ENCODE measurements around the gene MAN1B1. TPM values are rescaled to one million over a fixed set of nuclear protein-coding genes. Genes with fewer than 3 reads are reported as not detected.

The MAN1B1 gene
- 67.3 and 120 TPM in 2 replicates for total RNA-seq

DNA sequence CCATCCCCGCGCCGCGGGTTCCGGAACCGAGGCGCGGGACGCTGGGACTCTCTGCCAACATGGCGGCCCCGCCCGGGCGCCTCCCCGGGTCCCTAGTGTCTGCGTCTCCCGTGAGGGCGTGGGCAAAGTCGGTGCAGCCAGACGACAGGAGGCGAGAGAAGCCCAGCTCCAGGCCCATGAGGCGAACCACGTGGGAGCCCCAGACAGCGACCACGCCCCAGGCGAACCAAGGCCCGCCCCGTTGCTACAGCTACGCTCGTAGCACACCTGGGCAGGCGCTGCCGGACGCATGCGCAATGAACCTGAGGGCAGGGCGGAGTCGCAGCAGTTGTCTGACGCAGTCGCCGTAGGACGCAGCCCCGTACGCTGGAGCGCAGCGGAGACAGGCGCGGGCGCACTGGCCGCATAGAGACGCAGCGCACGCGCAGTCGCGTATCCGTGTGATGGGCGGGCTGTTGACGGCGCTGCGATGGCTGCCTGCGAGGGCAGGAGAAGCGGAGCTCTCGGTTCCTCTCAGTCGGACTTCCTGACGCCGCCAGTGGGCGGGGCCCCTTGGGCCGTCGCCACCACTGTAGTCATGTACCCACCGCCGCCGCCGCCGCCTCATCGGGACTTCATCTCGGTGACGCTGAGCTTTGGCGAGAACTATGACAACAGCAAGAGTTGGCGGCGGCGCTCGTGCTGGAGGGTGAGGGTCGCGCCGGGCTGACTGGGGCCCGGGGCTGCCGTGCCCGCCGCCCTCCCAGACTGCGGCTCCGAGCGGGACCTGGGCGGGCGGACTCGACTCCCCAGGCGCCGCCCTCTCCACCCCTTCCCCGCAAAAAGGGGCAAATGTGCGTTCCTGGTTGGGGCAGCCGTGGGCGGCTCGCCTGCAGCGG, at the start of gene MAN1B1:
TSS of gene MAN1B1 (plus strand) at position 455 of the 878 bp plus-strand sequence. CDS start at position 470, 15 bp downstream.

DNA sequence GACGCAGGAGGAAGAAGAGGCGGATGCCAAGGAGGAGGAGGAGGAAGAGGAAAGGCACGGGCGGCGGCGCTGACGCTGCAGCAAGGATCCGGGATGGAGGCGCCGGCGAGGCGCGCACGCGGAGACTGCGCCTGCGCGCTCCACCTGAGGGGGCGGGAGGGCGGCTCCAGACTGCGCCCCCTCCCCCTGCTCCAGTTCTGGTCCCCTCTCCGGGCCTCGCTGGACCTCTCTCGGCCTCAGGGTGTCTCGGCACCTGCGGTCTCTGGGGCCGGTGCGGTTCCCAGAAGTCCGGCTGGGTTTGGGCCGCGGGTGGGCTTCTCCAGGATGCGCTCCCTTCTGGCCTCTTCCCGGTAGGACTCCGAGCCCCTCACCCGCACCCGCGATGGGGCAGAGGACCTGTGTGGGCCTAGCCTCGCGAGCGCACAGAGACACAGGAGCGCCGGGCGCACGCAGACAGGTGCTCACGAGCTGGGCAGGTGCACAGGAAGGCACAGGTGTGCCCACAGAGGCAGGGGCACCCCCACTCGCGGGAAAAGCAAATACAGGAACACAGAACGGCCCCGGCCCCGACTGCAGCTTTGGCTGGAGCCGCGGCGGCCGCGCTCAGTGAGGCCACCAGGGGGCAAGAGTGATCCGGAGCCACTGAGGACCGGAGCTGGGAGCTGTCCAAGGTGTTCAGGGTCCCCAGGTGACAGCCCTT, 40.5 kb upstream of the MAN1B1 start, which contains the start of gene NPDC1:
TSS of gene NPDC1 (minus strand) at position 90 of the 700 bp plus-strand sequence. CDS start 188 bp downstream, outside the sequence.

GRCh38 chr9:137053944-137054931, 32.5 kb upstream of the MAN1B1 start, which contains the start of gene ENTPD2:
TSS of gene ENTPD2 (minus strand) at chr9:137054061. CDS start at chr9:137053997, 64 bp downstream.

DNA sequence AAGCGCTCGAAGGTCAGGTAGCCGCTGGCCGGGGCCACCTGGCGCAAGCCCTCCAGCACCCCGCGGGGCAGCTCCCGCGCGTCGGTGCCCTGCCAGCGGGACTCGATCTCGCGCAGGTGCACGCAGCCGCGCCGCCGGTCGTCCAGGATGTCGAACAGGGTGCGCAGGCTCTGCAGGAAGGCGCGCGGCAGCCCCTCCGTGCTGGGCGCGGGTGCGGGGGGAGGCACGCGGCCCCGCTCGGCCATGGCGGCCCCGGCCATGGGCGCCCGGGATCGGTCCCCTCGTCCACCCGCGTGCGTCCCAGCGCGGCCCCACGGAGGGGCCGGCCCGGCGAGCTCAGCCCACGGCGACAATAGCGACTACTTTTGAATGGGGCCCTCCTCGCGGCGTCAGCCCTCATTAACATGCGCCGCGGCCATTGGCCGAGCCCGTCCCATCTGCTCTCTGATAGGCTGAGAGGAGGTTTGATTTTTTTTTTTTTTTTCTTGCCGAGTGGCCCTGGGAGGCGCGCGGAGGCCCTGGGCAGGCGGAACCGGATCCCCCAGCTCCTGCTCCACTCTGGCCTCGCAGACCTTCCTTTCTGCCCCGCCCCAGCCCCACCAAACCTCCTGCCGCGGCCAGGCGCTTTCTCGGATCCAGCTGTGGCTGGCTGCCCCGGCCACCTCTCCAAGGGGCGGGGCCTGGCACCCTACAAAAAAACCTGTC, 16.4 kb upstream of the MAN1B1 start, which contains the start of gene SAPCD2:
TSS of gene SAPCD2 (minus strand) at position 357 of the 705 bp plus-strand sequence. CDS start at position 260, 97 bp downstream.

DNA sequence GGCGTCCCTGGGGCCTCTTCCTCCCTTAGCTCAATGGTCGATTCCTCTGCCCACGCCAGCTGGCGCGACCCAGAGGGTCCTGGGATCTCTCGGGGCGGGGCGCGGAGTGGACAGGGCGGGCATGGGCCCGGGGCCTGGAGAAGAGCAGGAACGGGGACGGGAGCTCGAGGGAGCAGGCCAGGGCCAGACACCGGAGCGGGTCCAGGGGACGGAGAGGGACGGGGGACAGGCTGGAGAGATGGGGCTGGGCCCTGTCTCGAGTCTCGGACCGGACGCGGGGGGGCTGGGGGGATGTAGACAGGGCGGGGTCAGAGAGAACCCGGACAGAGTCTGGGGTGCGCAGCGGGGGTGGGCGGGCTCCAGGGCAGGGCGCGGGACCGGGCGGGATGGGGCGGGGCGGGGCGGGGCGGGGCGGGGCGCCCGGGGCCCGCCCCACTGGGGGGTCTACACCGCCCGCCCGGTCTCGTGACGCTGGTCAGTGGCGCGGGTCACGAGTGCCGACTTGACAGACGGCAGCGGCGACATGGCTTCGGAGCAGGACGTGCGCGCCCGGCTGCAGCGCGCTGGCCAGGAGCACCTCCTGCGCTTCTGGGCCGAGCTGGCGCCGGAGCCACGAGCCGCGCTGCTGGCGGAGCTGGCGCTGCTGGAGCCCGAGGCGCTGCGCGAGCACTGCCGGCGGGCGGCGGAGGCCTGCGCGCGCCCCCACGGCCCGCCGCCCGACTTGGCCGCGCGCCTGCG, 9.6 kb upstream of the MAN1B1 start, which contains the start of gene UAP1L1:
TSS of gene UAP1L1 (plus strand) at position 508 of the 738 bp plus-strand sequence. CDS start at position 524, 16 bp downstream.

GRCh38 chr9:137114613-137115393, 28.0 kb downstream of the MAN1B1 start, which contains the start of gene DPP7:
TSS of gene DPP7 (minus strand) at chr9:137114733. CDS start at chr9:137114713, 20 bp downstream.

DNA sequence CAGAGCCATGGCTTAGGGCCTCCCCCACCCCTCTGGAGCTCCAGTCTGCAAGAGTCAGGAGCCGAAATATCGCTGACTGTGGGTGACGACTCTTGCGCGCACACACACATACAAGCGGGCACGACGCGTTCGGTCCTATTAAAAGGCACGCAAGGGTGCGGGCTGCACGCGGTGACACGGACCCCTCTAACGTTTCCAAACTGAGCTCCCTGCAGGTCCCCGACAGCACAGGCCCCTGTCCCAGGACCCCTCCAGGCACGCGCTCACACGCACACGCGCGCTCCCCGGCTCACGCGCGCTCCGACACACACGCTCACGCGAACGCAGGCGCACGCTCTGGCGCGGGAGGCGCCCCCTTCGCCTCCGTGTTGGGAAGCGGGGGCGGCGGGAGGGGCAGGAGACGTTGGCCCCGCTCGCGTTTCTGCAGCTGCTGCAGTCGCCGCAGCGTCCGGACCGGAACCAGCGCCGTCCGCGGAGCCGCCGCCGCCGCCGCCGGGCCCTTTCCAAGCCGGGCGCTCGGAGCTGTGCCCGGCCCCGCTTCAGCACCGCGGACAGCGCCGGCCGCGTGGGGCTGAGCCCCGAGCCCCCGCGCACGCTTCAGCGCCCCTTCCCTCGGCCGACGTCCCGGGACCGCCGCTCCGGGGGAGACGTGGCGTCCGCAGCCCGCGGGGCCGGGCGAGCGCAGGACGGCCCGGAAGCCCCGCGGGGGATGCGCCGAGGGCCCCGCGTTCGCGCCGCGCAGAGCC, 52.1 kb downstream of the MAN1B1 start, which contains the start of gene GRIN1:
TSS of gene GRIN1 (plus strand) at position 433 of the 746 bp plus-strand sequence. CDS start 333 bp downstream, outside the sequence.

Other genes with a start within 250 kb of the MAN1B1 start
- gene AJM1, start 244.5 kb upstream of the MAN1B1 start, total RNA-seq: 1.5 and 6.8 TPM in 2 replicates
- gene PHPT1, start 237.6 kb upstream of the MAN1B1 start, total RNA-seq: 96.0 and 110 TPM in 2 replicates
- 3.3 and 9.6 TPM in 2 replicates for gene MAMDC4, start 234.6 kb upstream of the MAN1B1 start, total RNA-seq
- gene EDF1, start 220.7 kb upstream of the MAN1B1 start, total RNA-seq: 297 and 393 TPM in 2 replicates
- 9.0 and 28.9 TPM in 2 replicates for gene TRAF2, start 200.5 kb upstream of the MAN1B1 start, total RNA-seq
- gene FBXW5, start 142.2 kb upstream of the MAN1B1 start, total RNA-seq: 161 and 176 TPM in 2 replicates
- gene C8G, start 141.7 kb upstream of the MAN1B1 start, total RNA-seq: 0.19 TPM in 1 of 2 replicates, not detected in the other
- not detected in 2 replicates for gene LCN12, start 134.7 kb upstream of the MAN1B1 start, total RNA-seq
- 1.7 TPM in 1 of 2 replicates, not detected in the other for gene PTGDS, start 109.5 kb upstream of the MAN1B1 start, total RNA-seq
- 0.85 TPM in 1 of 2 replicates, not detected in the other for gene LCNL1, start 104.0 kb upstream of the MAN1B1 start, total RNA-seq
- 14.9 and 23.6 TPM in 2 replicates for gene PAXX, start 94.6 kb upstream of the MAN1B1 start, total RNA-seq
- gene CLIC3, start 90.4 kb upstream of the MAN1B1 start, total RNA-seq: 0.56 and 1.7 TPM in 2 replicates
- 10.4 and 20.3 TPM in 2 replicates for gene ABCA2, start 58.7 kb upstream of the MAN1B1 start, total RNA-seq
- gene FUT7, start 54.9 kb upstream of the MAN1B1 start, total RNA-seq: not detected in 2 replicates
- gene NPDC1, start 40.8 kb upstream of the MAN1B1 start, total RNA-seq: 14.6 and 20.3 TPM in 2 replicates
- not detected in 2 replicates for gene ENTPD2, start 32.9 kb upstream of the MAN1B1 start, total RNA-seq
- gene SAPCD2, start 16.4 kb upstream of the MAN1B1 start, total RNA-seq: 0.85 and 10.4 TPM in 2 replicates
- 5.9 and 16.1 TPM in 2 replicates for gene UAP1L1, start 9.5 kb upstream of the MAN1B1 start, total RNA-seq
- gene DPP7, start 27.7 kb downstream of the MAN1B1 start, total RNA-seq: 33.9 and 69.9 TPM in 2 replicates
- gene GRIN1, start 52.2 kb downstream of the MAN1B1 start, total RNA-seq: under 0.01 and 0.19 TPM in 2 replicates
- gene LRRC26, start 83.1 kb downstream of the MAN1B1 start, total RNA-seq: not detected in 2 replicates
- gene TMEM210, start 85.1 kb downstream of the MAN1B1 start, total RNA-seq: not detected in 2 replicates
- gene ANAPC2, start 101.6 kb downstream of the MAN1B1 start, total RNA-seq: 16.9 and 21.5 TPM in 2 replicates
- gene SSNA1, start 101.7 kb downstream of the MAN1B1 start, total RNA-seq: 43.1 and 109 TPM in 2 replicates
- gene TPRN, start 113.8 kb downstream of the MAN1B1 start, total RNA-seq: 4.2 and 7.7 TPM in 2 replicates
- 36.9 and 42.9 TPM in 2 replicates for gene TMEM203, start 118.7 kb downstream of the MAN1B1 start, total RNA-seq
- 2.8 and 5.9 TPM in 2 replicates for gene NDOR1, start 118.7 kb downstream of the MAN1B1 start, total RNA-seq
- gene RNF208, start 135.3 kb downstream of the MAN1B1 start, total RNA-seq: 0.19 and 0.28 TPM in 2 replicates
- gene CYSRT1, start 138.2 kb downstream of the MAN1B1 start, total RNA-seq: under 0.01 and 0.19 TPM in 2 replicates
- not detected in 2 replicates for gene RNF224, start 140.5 kb downstream of the MAN1B1 start, total RNA-seq
- gene SLC34A3, start 143.9 kb downstream of the MAN1B1 start, total RNA-seq: not detected in 2 replicates
- 99.2 and 1,104 TPM in 2 replicates for gene TUBB4B, start 154.3 kb downstream of the MAN1B1 start, total RNA-seq
- not detected in 2 replicates for gene STPG3, start 164.3 kb downstream of the MAN1B1 start, total RNA-seq
- 45.1 and 65.0 TPM in 2 replicates for gene NELFB, start 168.3 kb downstream of the MAN1B1 start, total RNA-seq
- gene TOR4A, start 190.7 kb downstream of the MAN1B1 start, total RNA-seq: 13.8 and 31.1 TPM in 2 replicates
- 0.28 and 0.77 TPM in 2 replicates for gene NRARP, start 215.3 kb downstream of the MAN1B1 start, total RNA-seq